ENCODE results near the gene FNDC1. TPM values are rescaled to one million over a fixed set of nuclear protein-coding genes. Genes with fewer than 3 reads are reported as not detected.

The FNDC1 gene
- total RNA-seq, 1 donor from 2014 or later: 0.64 TPM

- Mint-ChIP-seq H3K4me3 (ENCODE audit: unreplicated experiment) (no peak overlapping the region), H3K27ac (ENCODE audit: unreplicated experiment) (no peak overlapping the region), H3K27me3 (ENCODE audit: unreplicated experiment) (peaks cover 34% of the 10 kb centered on the region), H3K4me1 (ENCODE audit: unreplicated experiment) (no peaks in the 10 kb centered on the region), H3K9me3 (ENCODE audit: unreplicated experiment) (no peaks in the 10 kb centered on the region), H3K36me3 (ENCODE audit: unreplicated experiment) (no peaks in the 10 kb centered on the region)
- peak; percentile 40 for TF ChIP-seq CTCF (IDR thresholded peaks at IDR 0.05)
- no peak for DNase-seq (ENCODE audit: extremely low spot score, unreplicated experiment)
These were observed 44.1 kb upstream of the FNDC1 start for GRCh38 chr6:159125014-159125609.

- no peak overlapping the region for H3K4me3 Mint-ChIP-seq (ENCODE audit: unreplicated experiment)
- H3K4me1 Mint-ChIP-seq (ENCODE audit: unreplicated experiment): no peaks in the 10 kb centered on the region
- H3K27me3 Mint-ChIP-seq (ENCODE audit: unreplicated experiment): peaks cover 28% of the 10 kb centered on the region
- no peak for DNase-seq (ENCODE audit: extremely low spot score, unreplicated experiment)
- no peaks in the 10 kb centered on the region for H3K9me3 Mint-ChIP-seq (ENCODE audit: unreplicated experiment)
- H3K36me3 Mint-ChIP-seq (ENCODE audit: unreplicated experiment): no peaks in the 10 kb centered on the region
- no peak for TF ChIP-seq CTCF (IDR thresholded peaks at IDR 0.05)
- H3K27ac Mint-ChIP-seq (ENCODE audit: unreplicated experiment): no peak overlapping the region
These were observed 43.2 kb upstream of the FNDC1 start for GRCh38 chr6:159125951-159126352.

- Mint-ChIP-seq H3K4me1 (ENCODE audit: unreplicated experiment) (no peaks in the 10 kb centered on the region), H3K27ac (ENCODE audit: unreplicated experiment) (no peak overlapping the region), H3K27me3 (ENCODE audit: unreplicated experiment) (peaks cover 26% of the 10 kb centered on the region)
These were observed 42.6 kb upstream of the FNDC1 start for GRCh38 chr6:159126590-159126989.

GRCh38 chr6:159127701-159128100 lies 41.5 kb upstream of the FNDC1 start:
- no peaks in the 10 kb centered on the region for H3K4me1 Mint-ChIP-seq (ENCODE audit: unreplicated experiment)
- no peak overlapping the region for H3K4me3 Mint-ChIP-seq (ENCODE audit: unreplicated experiment)
- no peak for DNase-seq (ENCODE audit: extremely low spot score, unreplicated experiment)
- H3K36me3 Mint-ChIP-seq (ENCODE audit: unreplicated experiment): no peaks in the 10 kb centered on the region
- H3K27me3 Mint-ChIP-seq (ENCODE audit: unreplicated experiment): peaks cover 28% of the 10 kb centered on the region
- no peak overlapping the region for H3K27ac Mint-ChIP-seq (ENCODE audit: unreplicated experiment)
- TF ChIP-seq CTCF (IDR thresholded peaks at IDR 0.05): no peak
- no peaks in the 10 kb centered on the region for H3K9me3 Mint-ChIP-seq (ENCODE audit: unreplicated experiment)

More at GRCh38 chr6:159126590-159126989, 42.6 kb upstream of the FNDC1 start:
- Mint-ChIP-seq H3K4me3 (ENCODE audit: unreplicated experiment) (no peak overlapping the region), H3K9me3 (ENCODE audit: unreplicated experiment) (no peaks in the 10 kb centered on the region), H3K36me3 (ENCODE audit: unreplicated experiment) (no peaks in the 10 kb centered on the region)
- no peak for DNase-seq (ENCODE audit: extremely low spot score, unreplicated experiment)
- TF ChIP-seq CTCF (IDR thresholded peaks at IDR 0.05): no peak

GRCh38 chr6:159128978-159129377 lies 40.2 kb upstream of the FNDC1 start:
- Mint-ChIP-seq H3K4me3 (ENCODE audit: unreplicated experiment) (no peak overlapping the region), H3K27me3 (ENCODE audit: unreplicated experiment) (peaks cover 22% of the 10 kb centered on the region), H3K36me3 (ENCODE audit: unreplicated experiment) (no peaks in the 10 kb centered on the region), H3K27ac (ENCODE audit: unreplicated experiment) (no peak overlapping the region), H3K9me3 (ENCODE audit: unreplicated experiment) (no peaks in the 10 kb centered on the region), H3K4me1 (ENCODE audit: unreplicated experiment) (no peaks in the 10 kb centered on the region)
- no peak for TF ChIP-seq CTCF (IDR thresholded peaks at IDR 0.05)
- no peak for DNase-seq (ENCODE audit: extremely low spot score, unreplicated experiment)

Data from osteocyte (in vitro differentiated cells).